GM06990 (cell line): ENCODE data around the gene PODN.

Source experiments
- DNase-seq: peaks from one replicate; pipeline ENCODE4 v3.0.0-alpha.2; 2011; ENCODE audit not compliant: insufficient read length; ENCODE audit errors: extremely low read depth
- H3K27me3 ChIP-seq: replicated peaks from 2 replicates; pipeline ENCODE4 v1.6.0; 2011; ENCODE audit warnings: low read length; ENCODE audit not compliant: control insufficient read depth, insufficient read depth
- H3K36me3 ChIP-seq: 2 replicates; pipeline ENCODE4 v1.5.1; 2011; ENCODE audit warnings: low read length; ENCODE audit not compliant: control insufficient read depth, insufficient read depth
- H3K4me3 ChIP-seq: replicated peaks from 2 replicates; pipeline ENCODE4 v1.5.1; 2011; ENCODE audit warnings: low read depth, mild to moderate bottlenecking, control low read depth, low read length
- CTCF ChIP-seq: IDR thresholded peaks from 2 replicates; pipeline ENCODE4 v1.5.1; 2011; ENCODE audit warnings: low read length, control low read depth, mild to moderate bottlenecking, inconsistent platforms; ENCODE audit not compliant: insufficient read depth, poor library complexity, severe bottlenecking

Gene PODN

GRCh38 chr1:53132176-53132575 lies 70.2 kb downstream of the PODN start:
- no peaks in the 10 kb centered on the region for H3K36me3 ChIP-seq
- no peak for TF ChIP-seq CTCF
- DNase-seq: no peak
- no peaks in the 10 kb centered on the region; the same call in 1 of the 2 replicates for H3K27me3 ChIP-seq
- H3K4me3 ChIP-seq: no peak overlapping the region

- Histone ChIP-seq H3K4me3 (no peak overlapping the region), H3K27me3 (no peaks in the 10 kb centered on the region)
- no peak for TF ChIP-seq CTCF
Measured at GRCh38 chr1:53133261-53134041, 71.4 kb downstream of the PODN start.

GRCh38 chr1:53134042-53134485 lies 72.1 kb downstream of the PODN start:
- Histone ChIP-seq H3K4me3 (no peak overlapping the region), H3K27me3 (no peaks in the 10 kb centered on the region), H3K36me3 (no peaks in the 10 kb centered on the region)
- no peak for DNase-seq
- TF ChIP-seq CTCF: no peak

More at GRCh38 chr1:53133261-53134041, 71.4 kb downstream of the PODN start:
- DNase-seq: no peak
- H3K36me3 ChIP-seq: no peaks in the 10 kb centered on the region
